DMS79 (cell line): ENCODE data around the gene MITF.
"Not testable (repeated sequence)": the region's sequence is repeated elsewhere in the genome, so short reads cannot be mapped to it uniquely, and the experiment has no call there.

Experiments used
- DNase-seq: peaks from one replicate; lab custom pipeline; 2025; lab: John Stamatoyannopoulos, UW

The MITF gene

DNA sequence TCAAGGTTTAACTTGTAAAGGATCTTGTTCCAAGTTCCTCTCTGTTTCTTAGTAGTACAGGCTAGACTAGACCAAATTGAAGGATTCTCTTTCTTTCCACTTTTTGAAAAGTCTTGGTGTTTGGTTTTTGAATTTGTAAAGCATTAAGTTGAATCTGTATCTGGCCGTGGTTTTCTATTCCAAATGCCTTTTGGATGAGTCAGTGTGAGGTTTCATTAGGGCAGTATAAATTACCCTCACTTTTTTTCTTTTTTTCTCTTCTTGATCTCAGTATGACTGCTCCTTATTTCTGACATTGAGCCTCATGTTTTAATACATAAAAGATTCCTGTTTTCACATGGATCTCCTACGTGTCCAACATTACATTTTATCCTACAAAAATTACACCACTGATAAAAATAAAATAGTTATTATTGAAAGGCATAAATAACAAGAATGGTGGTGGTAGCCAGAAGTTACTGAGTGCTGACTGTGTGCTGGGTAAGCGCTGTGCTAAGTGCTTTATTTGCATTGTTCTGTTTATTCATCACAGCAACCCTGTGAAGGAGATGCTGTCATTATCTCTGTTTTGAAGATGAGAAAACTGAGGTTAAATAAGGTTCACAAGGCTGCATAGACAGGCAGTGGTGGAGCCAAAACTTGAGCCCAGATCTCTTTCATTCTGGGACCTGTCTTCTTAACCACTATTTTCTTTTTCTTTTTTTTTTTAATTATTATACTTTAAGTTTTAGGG lies 48.3 kb downstream of the MITF start:
- DNase-seq: no peak

DNA sequence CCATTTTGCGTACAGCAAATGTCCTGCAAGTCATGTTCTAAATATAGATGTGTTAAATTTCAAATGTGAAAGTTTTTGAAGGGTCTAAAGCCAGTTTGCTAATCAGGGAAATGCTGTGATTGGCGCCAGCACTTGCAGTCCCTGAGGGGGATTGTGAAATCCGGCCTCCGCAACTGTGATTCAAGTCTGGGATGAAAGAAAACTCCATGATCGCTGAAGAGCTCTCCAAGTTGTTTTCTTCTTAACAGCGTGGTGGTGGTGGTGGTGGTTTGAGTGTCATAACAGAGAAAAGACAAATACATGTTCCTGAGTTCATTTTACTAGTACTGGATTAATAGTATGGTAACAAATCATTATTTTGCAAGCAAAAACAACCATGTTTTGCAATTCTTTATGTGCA lies 51.8 kb downstream of the MITF start:
- no peak for DNase-seq

DNA sequence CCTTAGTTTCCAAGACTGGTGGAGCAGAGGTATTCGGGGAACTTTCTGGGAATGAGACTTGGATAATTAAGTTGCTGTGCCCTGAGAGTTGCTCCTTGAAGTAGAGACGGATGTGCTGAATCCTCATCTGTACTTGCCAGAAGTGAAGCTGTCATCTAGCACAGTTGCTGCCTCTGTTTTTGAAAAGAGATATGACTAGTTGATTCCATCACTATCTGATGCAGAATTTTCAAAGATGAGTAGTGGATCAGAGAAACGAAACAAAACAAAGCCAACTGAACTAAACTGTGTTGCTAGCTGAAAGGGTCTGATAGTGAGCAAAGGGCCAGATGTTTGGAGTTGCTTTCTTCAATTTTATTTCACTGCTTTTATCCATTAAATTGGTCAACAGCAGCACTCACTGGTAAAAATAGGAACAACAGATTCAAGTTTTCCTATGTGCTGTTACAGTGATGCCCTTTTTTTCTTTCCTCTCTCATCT lies 52.7 kb downstream of the MITF start:
- DNase-seq: no peak

DNA sequence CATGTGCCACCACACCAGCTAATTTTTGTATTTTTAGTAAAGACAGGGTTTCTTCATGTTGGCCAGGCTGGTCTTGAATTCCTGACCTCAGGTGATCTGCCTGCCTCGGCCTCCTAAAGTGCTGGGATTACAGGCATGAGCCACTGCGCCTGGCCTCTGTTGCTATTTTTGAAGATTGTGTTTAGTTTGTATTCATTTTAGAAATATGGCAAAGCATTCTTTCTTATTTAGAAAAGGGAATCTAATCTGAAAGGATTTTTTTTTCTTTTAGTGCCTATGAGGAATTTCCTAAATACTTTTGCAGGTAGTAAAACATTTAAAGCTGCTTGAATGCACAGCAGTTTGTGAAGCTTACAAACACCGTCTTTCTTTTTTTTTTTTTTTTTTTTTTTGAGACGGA lies 56.9 kb downstream of the MITF start:
- not testable (repeated sequence) for DNase-seq

DNA sequence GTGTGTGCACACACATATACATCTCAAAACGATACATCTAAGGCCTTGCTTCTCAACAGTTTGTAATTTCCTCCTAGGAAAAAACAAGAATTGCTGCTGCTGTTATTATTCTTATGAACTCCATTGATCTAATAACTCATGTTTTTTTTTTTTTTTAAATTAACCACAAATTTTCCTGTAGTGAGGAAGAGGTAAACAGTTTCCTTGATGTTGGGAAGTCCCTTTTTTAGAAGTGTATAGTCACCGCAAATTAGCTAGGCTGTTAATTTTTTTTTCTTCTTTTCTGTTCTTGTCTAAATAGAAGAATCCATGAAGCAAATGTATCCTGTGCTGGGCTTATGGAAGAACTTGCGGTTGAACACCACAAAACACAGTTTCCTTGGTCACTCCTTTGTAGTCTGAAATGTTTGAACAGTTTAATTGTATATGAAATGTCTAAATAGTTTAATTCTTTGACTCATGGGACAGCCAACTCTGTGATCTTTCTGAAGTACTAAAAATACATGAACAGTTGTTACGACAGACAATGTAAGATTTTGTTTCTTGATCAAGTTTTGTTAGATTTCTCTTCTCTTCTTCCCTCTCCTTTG lies 64.5 kb downstream of the MITF start:
- no peak for DNase-seq

DNA sequence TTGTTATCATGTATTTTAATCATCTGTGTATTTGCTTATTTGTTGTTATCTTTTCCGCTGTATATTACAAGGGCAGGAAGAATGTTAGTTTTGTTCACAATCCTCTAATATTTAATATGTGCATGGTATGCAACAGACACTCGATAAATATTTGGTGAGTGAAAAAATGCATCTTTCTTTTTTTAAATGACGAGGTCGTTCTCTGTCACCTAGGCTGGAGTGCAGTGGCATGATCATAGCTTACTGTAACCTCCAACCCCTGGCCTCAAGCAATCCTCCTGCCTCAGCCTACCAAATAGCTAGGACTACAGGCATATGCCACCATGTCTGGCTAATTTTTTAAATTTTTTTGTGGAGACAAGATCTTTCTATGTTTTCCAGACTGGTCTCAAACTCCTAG lies 66.2 kb downstream of the MITF start:
- no peak for DNase-seq

DNA sequence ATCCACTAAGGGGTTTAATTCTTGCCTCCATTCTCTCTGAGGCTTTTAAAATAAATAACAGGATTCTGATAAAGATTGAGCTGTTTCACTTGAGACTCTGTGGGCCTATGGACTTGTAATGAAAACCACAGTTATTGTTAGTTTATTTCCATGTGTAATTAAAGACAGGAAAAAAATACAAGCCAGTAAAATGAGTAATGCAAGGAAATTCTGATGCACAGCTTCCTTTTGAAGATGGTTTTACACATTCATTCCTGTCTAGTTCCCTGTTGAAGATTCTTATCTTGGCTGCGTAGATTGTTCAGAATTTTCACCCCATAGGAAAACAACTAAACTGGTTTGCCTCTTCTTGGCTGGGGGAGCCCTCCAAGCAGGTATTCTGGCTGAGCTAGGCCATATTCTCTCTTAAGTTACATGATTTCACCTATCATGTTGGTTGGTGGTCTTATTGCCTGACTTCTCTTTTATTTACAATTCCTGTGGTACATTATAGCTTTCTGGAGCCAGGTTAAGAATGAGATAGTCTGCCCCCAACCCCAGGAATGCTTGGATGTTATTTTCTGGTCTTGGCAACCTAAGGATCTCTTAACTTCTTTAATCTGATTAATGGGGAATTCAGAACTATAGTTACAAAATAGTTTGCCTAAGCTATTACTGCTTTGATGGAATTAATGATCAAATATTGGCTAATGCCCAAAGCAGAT lies 67.6 kb downstream of the MITF start:
- DNase-seq: no peak

DNA sequence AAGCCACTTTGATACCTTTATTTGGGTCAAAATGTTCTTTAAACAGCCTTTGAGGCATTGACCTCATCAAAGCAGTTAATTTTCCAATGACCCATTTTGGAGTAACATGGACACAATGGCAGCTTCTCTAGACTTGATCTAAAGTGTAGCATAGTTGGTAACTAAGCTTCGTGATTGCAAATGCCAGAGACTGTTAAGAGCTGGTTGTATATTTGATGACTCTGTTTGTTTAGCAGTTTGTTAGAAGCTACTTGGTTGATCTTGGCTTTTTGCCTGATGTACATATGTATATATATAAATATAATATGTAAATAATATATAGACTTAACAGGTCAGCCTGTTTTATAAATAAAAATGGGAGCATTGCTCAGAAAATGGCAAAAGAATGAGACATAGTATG lies 68.4 kb downstream of the MITF start:
- DNase-seq: no peak

DNA sequence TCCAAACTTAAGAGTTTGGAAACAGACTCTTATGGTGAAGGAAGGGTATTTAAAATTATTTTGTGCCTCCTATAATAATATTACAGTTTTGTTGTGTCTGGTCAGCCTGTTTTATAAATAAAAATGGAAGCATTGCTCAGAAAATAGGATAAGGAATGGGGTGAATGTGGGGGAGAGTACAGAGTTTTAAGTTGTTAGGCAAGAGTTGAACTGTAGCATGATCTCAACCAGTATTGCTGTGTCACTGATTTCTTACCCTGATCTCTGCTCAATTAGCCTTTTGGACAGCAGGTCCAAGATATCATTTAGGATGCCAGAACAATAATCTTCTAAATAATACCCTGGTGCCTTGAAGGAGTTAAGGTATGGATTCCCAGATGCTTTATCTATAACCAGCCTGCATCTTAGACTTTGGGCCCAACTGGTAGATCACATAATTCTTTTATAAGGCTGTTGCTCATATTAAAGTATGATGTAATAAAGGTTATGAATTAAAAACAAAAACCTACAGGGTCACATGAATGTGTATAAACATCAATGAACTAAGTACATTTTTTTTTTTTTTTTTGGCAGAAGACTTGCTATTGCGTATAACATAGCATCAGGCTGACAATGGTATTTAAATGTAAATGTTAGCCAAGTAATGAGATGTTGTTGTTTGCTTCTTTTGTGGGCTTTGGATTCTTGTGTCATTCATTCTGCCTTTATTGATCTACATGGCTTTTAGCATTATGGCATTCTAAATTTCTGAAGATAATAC lies 70.0 kb downstream of the MITF start:
- DNase-seq: no peak

DNA sequence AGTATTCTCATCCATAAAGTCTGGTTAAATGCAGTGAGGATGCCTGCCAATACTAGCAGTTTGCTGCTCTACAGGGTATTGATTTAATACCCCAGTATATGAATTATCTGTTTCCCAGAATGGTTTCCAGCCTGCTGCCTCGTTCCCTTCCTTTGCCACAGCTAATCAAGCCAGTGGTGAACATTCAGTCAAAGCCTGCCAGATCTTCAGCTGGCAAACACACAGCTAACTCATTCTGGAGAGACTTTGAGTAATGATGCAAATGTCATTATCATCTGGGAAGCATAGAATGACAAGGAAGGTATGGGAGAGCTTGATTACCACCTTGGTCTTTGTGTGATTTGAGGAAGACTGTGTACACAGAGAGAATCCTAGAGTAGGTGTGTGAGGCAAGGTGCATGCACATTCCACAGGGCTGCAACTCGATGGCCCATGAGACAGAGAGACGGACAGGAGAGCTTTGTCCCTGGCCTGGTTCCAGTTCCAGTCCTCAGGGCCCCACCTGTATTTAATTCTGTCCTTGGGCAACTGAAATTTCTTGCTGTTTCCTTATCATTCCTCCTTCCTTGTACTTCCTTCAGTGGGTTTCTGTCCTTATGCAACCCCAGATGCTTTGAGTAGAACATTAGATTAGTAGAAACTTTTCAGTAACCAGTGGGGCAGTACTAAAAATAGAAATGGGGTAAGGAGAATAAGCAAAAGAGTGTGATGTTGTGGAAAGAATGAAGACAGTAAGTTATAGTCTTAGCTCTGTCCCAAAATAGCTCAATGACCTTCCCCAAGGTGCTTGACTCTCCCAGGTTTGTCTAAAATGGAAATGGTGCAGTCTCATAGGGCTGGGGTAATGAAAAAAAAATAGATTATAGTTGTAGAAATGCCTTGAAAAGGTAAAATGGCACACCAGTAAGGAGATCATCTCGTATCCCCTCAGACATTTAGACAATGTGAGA lies 72.5 kb downstream of the MITF start:
- no peak for DNase-seq

DNA sequence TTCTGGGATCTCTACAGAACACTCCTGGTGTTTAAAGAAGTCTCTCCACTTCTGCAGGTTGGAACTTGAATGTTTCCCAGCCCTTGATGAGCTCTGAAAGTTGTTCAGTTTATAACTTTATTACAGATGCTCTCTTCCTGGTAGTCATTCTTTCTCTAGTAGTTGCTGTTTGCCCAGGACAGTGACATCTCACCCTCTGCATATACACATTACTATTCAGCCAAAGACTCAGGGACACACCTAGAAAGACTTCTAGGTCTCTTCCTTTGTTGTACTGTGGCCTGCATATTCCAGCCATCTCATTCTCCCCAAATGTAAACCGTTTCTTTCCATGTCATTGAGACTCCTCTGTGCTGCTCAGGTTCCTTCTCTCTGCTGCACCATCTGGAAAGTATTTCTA lies 76.7 kb downstream of the MITF start:
- no peak for DNase-seq

DNA sequence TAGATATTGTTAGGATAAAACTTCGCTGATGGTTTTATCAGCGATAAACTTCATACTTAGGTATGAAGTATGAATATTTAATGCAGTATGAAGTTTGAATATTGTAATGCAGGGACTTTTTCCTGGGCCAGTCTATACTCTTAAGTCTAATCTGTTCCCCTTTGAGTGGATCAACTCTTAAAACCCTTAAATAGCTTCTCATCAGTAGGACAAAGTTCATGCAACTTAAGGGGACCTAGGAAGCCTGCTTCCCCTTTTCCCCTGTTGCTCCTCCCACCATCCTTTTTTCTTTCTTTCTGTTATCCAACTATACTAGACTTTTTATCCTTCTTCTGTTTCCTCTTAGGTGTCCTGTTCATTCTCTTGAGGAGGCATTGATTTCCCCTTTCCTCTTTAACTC lies 78.7 kb downstream of the MITF start:
- DNase-seq: no peak

DNA sequence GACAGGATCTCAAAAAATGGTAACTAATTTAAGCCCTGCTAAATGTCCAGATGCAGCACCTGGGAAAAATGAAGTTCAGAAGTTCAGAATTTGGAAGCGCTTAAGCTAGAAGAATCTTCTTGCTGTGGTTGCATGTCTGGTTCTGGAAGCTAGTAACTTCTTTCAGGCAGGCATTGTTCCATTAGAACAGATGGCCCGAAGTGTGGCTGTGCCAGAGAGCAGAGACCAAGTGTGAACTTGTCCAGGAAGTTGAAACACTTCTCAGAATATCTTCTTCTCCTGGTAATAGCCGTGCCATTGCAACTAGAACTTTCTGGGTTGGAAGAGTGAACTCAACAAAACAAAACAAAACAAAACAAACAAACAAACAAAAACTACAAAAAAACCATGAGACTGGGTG lies 80.0 kb downstream of the MITF start:
- DNase-seq: no peak

DNA sequence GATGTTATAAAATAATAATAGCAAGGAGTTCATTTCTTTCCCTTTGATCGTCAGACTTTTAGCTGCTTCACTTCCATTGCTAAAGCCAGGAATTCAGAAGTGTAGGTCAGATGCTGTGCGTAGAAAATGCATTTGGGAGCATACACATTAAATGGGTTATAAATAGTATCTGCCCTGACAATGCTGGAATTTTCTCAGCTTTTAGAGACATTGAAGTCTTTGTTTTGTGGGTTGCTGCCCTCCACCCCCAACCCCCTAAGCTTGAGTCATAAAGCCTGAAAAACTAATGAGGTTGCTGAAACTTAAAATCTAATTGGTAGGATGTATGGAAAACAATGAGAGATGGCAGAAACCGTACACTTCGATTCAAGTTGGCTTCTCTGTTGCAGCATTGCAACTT lies 81.9 kb downstream of the MITF start:
- DNase-seq: no peak

DNA sequence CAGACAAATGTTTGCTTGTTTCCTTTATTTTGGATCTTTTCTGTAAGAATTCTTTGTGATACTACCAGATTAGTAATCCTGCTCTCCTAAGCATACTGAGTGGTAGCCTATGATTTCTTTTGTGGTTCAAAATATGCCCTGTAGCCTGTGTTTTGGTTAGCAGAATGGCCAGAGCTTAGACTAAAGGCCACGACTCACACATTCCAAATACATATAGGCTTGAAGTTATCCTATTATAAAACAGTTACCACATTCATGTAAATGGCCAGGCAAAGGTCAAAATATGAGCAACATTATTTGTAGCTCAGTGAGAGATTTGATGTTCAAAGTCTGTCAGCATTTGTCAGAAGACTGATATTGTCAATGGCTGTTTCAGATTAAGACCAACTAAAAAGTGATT lies 84.5 kb downstream of the MITF start:
- no peak for DNase-seq

DNA sequence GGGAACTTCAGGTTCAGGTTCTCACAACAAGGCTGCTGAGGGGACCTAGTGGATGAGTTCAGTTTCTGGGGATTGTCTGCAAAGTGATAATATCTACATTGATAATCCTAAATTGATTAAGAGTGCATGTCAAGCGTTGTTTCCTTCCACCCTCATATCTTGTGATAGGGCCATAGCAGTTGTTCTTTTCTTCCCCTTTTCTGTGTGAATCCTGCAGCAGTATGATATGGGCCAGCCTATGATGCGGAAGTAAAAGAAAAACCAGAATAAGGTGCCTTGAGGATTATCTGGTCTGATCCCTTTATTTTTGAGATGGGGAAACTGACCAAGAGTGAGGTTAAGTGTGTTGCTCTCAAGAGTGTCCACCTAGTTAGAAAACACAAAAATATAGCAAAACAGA lies 86.2 kb downstream of the MITF start:
- no peak for DNase-seq

DNA sequence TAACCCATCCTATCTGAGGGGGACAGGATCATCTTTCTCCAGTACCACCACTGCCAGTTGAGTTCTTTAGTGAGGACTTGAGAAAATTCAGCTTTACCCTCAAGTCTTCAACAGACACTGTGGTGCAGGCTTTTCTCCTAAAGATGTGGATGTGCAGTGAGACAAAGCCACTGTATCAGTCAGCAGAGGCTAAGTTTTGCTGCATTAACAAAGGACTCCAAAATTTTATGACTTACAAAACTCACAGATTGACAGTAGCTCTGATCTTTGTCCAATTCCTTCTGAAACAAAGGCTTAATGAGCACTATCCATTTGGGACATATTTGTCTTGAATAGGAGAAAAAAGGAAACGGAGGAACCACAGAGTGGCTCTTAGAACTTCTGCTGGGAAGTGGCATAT lies 87.9 kb downstream of the MITF start:
- DNase-seq: no peak

DNA sequence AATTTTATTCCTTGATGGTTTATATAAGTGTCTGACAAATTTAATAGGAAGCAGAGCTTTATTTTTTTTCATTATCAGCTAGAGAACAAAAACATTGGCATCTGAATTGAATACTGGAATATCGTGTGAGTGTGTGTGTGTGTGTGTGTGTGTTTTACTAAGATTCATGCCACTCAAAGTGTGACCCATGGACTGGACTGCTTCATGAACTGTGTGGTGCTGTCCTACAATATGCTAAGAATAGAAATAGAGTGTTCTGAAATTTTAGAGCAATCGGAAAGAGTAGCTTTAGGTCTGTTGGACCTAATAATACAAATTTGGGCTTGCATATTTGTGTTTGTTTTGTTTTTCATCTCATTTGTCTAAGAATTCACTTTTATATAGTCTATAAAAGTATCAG lies 89.6 kb downstream of the MITF start:
- no peak for DNase-seq

DNA sequence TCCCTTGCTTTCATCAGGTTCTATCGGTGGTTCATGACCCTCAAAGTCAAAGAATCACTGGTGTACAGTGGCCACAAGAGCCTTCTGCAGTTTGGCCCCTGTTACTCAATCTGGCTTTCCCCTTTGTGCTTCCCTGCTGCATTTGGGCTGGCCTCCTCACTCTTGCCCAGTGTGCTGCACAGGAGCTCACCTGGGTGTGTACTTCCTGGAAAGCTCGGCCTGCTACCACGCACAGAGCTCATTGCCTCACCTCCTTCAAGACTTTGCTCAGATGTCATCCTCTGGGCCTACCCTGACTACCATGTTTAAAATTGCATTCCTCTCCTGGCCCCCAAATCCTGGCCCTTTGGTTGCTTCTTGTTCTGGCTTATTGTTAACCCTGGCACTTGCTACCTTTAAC lies 90.9 kb downstream of the MITF start:
- DNase-seq: no peak

DNA sequence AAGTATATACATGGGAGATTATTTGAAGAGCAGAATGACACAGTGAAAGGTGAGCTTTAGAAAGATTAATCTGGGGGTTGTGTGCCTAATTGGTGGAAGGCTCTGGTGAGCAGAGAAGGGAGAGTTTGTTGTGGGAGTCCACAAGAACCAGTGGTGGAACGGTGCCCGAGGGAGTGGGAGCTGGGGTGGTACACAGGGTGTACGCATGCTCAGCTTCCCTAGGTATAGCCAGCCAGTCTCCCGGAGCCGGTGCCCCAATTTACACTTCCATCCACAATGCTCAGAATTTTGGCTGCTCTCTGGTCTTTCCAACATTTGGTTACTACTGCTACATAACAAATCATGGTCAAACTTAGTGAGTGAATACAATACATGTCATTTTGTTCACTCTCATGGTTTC lies 92.5 kb downstream of the MITF start:
- no peak for DNase-seq

DNA sequence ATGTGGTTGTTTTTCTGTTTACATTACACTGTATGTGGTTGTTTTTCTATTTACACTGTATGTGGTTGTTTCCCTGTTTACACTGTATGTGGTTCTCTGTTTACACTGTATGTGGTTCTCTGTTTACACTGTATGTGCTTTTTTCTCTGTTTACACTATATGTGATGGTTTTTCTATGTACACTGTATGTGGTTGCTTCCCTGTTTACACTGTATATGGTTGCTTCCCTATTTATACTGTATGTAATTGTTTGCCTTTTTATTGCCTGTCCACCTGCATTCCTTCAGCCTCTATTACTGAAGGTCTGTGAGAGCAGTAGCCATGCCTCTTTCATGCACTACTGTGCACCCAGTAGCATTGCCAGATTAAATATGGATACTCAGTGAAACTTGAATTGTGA lies 94.3 kb downstream of the MITF start:
- DNase-seq: no peak

DNA sequence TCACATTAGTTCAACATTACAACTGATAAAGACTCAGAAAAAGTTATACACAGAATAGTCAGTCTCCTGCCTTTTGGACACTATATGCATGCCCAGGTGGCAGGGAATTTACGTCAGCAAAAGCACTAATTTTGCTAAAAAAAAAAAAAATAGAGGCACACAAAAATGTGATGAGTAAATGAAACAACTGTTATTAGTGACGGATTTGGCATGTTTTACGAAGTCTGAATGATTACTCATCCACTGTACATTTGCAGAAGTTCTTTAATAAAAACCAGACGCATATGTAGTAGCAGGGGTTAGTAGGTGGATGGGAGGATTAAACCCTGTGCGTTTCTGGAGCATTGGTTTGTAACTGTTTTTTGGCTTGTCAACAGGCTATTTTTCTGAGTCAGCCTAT lies 99.0 kb downstream of the MITF start:
- no peak for DNase-seq
